NCI-H1694 treated with DMSO at 0.1 percent for 48 hours (cell line): Measurements from ENCODE around the gene LVRN.
"Not testable (repeated sequence)": the region's sequence is repeated elsewhere in the genome, so short reads cannot be mapped to it uniquely, and the experiment has no call there.

Experiments
- DNase-seq: peaks from one replicate; lab custom pipeline; 2025; lab: John Stamatoyannopoulos, UW

LVRN gene, protein sequence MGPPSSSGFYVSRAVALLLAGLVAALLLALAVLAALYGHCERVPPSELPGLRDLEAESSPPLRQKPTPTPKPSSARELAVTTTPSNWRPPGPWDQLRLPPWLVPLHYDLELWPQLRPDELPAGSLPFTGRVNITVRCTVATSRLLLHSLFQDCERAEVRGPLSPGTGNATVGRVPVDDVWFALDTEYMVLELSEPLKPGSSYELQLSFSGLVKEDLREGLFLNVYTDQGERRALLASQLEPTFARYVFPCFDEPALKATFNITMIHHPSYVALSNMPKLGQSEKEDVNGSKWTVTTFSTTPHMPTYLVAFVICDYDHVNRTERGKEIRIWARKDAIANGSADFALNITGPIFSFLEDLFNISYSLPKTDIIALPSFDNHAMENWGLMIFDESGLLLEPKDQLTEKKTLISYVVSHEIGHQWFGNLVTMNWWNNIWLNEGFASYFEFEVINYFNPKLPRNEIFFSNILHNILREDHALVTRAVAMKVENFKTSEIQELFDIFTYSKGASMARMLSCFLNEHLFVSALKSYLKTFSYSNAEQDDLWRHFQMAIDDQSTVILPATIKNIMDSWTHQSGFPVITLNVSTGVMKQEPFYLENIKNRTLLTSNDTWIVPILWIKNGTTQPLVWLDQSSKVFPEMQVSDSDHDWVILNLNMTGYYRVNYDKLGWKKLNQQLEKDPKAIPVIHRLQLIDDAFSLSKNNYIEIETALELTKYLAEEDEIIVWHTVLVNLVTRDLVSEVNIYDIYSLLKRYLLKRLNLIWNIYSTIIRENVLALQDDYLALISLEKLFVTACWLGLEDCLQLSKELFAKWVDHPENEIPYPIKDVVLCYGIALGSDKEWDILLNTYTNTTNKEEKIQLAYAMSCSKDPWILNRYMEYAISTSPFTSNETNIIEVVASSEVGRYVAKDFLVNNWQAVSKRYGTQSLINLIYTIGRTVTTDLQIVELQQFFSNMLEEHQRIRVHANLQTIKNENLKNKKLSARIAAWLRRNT

DNA sequence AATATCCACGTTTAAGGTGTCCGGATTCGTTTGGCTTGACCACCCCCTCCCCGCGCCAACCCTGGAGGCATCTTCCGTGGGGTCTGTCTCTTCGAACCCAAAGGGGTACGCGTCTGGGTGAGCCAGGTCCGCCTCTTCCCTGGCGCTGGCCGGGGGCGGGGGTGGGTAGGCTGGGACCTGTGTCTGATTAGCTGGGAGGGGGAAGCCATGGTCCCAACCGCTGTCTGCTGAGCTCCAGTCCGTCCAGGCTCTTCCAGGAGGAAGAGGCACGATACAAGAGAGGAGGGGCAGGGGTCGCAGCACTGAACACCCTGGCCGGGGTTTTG is at the start of gene LVRN:
Gene LVRN, plus strand, starts transcription at position 237 of the 326 bp plus-strand sequence. CDS start 143 bp downstream, outside the sequence.
- no peak for DNase-seq

DNA sequence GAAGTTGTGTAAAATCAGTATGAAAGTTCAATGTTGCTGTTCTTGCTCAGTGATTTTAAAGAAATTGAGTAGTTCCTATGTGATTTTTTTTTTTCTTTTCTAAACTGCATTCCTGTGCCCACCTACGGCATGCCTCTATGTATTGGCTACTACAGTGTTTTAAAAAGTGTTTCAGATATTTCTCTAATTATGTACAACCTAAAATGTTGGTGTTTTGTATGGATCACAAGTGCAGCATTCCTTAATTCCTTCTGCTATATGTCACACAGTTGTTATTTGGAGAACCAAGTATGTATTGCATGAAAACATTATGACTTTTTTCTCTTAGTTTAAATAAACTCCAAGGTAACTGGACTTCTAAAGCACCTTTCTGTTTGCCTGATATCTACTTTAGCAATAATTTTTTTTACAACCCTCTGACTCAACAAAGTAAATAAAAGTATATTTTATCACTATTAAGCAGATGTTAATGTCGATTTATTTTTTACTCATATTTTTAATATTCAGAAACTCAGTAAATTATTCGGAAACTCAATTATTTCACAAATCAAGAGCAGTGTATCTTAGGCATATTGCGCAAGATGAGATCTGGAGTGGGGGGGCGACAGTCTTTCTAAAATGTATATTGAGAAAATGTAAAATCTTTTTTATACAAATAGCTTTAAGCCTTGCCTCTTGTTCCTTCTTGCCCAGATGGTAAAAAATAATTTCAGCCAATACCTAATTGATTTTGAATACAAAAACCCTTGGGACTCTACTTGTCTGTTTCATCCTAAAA is 48.5 kb upstream of the LVRN start:
- not testable (repeated sequence) for DNase-seq

DNA sequence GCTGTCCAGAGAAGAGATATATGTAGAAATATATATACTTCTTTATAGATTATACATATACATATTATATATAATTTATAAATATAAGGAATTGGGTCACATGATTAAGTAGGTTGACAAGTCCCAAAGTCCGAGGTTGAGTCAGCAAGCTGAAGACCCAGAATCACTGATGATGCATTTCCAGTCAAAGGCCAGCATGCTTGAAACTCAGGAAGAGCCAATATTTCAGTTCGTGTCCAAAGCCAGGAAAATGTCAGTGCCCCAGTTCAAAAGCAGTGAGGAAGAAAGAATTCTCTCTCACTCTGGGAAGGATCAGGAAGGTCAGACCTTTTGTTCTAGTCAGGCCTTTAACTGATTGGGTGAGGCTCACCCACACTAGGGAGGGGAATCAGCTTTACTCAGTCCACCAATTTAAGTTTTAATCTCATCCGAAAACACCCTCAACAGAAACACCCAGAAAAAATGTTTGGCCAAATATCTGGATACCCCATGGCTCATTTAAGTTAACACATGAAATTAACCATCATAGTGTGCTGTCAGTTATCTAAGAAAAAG is 42.0 kb upstream of the LVRN start:
- DNase-seq = no peak

DNA sequence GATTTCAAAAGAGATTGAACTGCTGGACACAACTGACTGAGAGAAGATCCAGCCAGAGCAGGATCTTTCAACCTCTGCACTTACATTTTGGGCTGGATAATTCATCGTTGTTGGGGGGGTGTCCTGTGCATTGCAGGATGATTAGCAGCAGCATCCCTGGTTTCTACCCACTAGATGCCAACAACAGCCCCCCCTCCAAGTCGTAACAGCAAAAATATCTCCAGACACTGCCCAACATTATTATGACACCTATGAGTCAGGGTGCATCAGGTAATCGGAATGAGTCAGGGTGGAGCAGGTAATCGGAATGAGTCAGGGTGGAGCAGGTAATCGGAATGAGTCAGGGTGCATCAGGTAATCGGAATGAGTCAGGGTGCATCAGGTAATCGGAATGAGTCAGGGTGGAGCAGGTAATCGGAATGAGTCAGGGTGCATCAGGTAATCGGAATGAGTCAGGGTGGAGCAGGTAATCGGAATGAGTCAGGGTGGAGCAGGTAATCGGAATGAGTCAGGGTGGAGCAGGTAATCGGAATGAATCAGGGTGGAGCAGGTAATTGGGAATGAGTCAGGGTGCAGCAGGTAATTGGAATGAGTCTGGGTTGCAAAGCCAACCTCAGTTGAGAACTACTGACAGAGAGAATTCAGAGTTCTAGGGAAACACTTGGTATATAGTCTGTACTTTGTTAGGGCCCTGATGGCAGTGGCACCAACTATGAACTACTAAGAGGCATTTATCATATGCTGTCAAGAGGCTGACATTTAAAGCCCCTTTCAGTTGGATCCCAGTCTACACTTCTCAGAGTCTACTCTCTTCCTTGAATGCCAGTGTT is 33.5 kb upstream of the LVRN start:
- DNase-seq = not testable (repeated sequence)

DNA sequence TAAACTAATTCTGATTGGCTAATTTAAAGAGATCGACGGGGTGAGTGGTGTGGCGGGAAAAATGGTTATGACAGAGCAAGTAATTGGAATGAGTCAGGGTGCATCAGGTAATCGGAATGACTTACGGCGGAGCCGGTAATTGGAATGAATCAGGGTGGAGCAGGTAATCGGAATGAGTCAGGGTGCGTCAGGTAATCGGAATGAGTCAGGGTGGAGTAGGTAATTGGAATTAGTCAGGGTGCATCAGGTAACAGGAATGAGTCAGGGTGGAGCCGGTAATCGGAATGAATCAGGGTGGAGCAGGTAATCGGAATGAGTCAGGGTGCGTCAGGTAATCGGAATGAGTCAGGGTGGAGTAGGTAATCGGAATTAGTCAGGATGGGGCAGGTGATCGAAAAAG is 32.1 kb upstream of the LVRN start:
- DNase-seq = not testable (repeated sequence)

DNA sequence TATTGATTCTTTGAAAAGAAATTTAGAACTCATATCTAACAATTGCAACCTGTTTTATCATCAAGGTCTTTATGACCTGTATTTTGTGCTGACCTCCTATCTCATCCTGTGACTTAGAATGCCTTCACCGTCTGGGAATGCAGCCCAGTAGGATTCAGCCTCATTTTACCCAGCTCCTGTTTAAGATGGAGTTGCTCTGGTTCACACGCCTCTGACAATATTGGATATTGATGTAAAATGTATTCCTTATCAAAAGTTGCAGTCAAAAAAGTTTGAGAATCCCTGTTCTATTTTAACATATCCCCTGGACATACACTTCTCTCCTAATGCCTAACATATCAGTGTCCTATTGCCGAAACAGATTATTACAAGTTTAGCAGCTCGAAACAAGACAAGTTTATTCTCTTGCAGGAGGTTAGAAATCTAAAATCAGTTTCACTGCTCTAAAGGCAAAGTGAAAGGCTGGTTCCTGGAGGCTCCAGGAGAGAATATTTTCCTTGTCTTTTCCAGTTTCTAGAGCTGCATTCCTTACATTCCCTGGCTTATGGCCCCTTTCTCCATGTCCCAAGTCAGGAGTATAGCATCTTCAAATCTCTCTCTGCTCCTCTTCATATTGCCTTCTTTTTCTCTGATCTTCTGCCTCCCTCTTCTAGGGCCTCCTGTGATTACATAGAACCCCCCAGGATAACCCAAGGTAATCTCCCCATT is 31.5 kb upstream of the LVRN start:
- DNase-seq = no peak

DNA sequence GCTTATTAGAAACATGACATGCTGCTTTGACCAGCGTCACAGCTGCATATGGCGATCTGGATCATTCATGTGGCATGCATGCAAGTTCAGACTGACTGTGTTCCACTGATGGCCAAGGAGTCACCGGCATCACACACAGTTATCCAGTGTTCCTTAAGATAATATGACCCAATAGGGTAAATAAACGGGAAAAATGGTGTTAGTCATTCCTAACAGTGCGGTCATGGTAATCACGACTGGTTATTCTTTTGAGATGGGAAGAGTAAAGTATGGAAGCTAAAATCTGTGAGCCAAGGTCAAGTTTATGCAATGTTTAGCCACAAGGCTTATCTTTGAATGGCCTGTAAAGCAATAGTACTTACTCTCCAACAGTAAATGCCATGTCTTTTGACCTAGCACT is 29.3 kb upstream of the LVRN start:
- no peak for DNase-seq

DNA sequence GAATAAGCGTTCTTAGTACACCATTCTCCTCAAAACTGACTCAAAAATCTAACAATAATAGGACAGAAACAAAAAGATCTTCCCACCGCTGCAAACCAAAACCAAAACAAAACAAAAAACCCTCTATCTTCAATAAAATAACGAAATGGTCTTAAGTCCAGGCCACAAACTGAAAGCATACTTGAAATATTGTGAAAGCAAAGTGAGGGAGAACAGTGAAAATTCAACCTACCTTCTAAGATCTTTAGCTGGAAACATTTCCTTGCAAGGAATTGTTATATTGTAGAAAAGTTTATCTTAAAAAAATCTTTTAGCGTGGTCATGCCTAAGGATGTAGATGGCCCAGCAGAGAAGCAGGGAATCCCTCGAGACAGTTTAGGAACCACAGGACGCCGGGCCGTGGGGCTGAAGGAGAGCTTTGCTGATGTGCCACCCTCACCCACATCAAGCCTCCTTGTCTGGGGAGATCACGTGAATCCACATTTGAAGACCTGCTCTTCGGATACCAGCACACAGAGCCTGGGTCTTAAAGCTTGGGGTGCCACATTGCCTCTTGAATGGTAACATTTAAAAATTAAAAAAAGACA is 27.8 kb upstream of the LVRN start:
- no peak for DNase-seq

DNA sequence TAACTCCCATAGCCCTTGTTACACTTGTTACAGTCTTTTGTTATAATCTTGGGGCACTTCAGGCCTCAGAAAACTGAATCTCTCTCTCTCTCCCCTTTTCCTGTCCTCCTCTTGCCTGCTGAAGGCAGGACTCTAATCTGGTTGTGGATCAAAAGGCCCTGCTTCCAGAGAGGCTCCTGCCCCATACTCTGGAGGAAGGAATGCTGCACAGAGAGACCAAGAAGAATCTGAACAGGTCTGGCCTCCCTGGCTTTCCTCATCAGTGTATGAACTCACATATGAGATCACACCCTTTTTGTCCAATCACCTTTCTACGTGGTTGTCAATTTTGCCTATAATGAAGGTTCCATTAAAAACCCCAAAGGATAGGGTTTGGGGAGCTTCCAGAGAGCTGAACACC is 26.2 kb upstream of the LVRN start:
- no peak for DNase-seq

DNA sequence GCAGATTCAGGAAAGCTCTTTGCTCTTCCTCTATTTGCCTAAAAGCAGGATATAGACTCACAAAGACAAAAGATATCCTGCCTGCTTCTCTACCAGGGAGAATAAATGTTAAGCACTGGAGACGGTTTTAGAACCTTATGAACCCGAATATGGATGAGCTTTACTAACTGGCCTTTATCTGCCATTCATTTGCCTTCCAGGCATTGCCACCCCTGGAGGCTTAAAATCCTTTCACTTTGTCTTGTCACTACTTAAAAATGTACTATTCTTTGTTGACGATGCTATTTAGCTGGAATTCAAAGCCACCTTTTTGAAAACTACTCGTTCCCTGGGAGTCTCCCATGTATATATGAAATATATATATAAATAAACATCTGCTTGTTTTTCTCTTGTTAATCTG is 23.2 kb upstream of the LVRN start:
- no peak for DNase-seq

DNA sequence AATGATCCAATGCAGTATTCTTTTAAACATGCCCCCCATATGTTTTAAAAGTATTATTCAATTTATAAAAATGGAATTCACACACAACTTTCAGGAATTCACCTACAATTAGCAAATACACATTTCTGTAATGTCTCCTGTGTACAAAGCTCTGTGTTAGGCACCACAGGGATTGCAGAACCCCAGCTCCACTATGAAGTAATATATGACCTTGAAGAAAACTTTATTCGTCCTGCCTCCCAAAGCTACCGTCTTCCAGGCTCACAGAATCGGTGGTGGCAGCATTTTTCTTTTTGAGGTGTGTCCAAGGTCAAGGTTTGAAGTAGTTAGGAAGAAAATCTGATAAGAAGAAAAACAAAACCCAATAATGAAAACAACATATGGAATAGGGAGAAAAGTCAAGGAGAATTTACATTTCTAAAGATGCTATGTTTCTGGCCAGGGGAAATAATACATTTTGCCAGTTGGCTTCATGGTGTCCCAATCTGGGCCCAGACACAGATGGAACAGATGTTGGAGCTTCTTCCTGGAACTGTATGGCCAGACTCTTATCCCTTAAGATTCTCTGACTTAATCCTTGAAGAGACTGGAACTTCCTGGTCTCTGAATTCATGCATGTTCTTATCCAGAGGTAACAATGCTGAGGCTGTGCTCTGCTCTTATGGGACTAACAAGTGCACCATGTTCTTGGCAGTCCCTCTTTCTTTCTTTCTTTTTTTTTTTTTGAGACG is 22.0 kb upstream of the LVRN start:
- no peak for DNase-seq

DNA sequence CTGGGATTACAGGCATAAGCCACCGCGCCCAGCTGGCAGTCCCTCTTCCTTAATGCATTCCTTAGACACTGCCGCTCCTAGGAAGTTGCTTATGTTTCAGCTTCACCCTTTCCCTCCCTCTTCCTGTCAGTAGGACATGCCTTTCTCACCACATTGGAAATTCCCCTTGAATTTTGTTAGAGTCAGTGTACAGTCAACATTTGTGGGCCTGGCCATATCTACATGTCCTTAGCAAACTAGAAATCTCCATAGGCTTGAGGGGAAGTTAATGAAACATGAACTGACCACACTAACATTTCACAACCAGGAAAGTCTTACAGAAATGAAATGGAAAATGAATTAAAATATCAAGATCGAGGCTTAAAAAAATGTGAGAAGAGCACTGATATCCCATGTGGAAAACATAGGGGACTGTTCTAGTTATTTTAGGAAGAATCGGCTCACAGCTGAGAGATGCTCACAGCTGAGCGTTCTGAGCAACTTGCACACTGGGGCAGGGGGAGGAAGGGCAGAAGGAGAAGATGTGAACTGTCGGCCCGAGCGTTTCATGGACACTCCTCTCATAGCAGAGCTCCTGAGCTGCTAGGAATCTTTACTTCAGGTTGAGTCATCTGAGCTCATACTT is 21.1 kb upstream of the LVRN start:
- DNase-seq = no peak

DNA sequence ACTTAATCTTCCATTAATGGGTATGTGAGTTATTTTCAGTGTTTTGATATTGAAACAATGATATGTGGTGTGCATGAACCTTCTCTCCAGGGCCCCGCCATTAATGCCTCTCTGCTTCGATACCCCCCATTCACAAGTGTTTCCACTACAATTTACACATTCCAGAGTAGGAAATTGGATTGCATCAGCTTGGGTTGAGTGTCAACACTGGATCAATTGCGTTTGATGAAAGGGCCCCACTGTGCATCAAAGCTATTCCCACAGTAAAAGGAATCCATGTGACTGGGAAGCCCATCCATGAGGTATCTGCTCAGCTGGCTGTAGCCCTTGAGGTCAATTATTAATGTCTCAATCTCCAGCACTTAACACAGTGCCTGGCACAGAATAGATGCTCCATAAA is 17.8 kb upstream of the LVRN start:
- DNase-seq = no peak

DNA sequence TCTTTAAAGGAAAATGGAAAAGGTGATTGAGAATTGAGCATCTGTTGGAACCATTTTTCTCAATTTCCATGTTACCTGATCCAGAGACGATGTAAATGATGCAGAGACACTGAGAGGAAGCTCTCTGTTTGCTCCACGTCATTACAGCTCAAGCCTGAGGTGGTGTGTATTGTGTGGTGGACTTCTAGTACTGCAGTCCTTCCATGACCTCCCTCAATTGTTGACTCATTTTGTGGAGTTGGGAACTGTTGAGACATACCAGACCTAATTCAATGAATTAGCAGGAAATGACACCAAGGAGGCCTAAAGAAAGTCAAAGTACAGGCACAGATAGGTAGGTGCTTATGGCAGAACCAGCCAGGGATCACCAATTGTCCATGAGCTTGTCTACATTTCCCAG is 15.6 kb upstream of the LVRN start:
- no peak for DNase-seq

DNA sequence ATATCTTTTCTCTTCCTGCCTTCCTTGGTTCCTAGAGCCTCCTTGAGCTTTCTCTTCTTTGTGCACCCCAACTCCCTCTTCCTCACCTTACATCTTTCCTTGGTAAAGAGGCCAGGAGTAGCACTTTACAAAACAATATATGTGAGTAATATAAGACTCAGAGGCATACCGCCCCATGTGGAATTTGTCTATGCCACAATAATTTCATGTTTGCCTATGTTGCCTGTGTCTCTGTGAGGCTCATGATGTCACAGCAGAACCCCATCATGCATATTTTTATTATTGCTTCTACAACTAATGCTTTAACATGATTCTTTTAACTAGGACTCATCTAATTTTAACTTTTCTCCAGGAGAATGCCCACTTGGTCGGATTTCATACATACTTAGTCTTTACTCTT is 15.0 kb upstream of the LVRN start:
- DNase-seq = no peak

DNA sequence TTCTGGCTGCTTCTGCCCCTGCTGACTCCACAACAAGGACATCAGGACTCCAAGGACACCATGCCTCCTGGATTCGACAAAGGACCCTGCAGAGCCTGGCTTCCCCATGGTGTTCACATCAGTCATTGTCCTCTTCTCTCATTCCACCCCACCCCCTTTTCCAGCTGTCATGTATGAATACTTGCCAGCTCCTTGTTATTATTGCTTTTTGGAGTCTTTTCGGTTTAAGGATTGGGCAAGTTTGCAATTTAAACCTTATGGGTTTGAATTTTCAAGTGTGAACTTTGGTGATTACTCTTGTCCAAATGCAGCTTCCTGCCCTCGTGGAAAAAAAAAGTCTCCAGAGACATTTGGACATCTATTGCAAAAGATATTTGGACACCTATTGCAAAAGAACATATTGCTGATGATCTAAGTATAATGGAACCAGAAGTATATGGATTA is 14.2 kb upstream of the LVRN start:
- no peak for DNase-seq

DNA sequence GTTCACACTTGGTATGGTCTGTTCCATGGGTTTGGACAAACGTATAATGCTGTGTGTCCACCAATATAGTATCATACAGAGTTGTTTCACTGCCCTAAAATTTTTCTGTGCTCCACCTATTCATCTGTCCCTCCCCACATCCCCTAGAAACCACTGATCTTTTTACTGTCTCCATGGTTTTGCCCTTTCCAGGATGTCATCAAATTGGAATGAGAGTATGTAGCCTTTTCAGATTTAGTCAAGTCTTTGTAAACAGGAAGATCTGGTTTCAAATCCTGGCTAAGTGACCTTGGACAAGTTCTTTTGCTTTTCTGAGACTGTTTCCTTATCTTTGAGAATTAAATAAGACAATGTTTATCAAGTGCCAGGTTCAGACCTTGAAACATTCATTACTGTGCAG is 13.2 kb upstream of the LVRN start:
- DNase-seq = no peak

DNA sequence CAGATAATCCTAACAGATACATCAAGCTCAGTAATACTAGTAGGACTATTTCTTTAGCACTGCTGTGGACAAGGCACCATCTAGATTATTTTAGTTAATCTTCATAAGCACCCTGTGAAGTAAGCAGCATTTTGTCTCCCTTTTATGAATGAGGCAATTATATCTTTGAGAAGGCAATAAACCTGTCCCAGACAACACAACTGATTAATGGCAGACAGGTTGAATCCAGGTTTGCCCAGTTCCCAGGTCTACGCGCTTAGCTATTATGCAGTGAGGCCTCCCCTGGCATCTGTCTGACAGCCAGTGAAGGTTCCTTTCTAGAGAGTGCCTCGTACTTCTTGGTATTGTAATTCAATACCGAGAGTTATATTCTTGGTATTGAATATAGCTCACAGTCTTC is 9.7 kb upstream of the LVRN start:
- DNase-seq = no peak

DNA sequence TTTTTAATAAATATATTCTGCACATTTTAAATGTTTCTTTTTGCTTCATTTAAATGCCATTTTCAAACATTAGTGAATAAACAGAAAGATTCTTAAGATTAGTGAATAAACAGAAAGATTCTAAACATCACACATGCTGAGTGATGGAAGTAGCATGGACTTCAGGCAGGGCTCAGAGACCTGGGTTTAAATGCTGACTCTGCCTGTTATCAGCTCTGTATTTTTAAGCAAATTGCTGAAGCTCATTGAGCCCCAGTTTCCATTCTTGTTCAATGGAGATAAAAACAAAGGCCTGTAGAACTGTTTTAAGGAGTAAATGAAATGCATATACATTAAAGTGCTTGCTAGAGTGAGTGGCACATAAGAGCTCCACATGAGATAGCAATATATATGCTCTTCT is 8.1 kb upstream of the LVRN start:
- no peak for DNase-seq
